Pancreas (tissue), 10 donors: ENCODE measurements around the gene PFN2. TPM values are rescaled to one million over a fixed set of nuclear protein-coding genes. Genes with fewer than 3 reads are reported as not detected.
"Not testable (repeated sequence)": the region's sequence is repeated elsewhere in the genome, so short reads cannot be mapped to it uniquely, and the experiment has no call there.

ENCODE experiments used
- ATAC-seq, 4 donors: fragments of 200-7000 bp; cut with Tn5 transposase; one replicate each; pipeline versions ENCODE4 v1.8.0 to v1.9.1; 2020; ENCODE audit warnings: mild to moderate bottlenecking in 4 of 4, moderate library complexity in 4 of 4
- DNase-seq, 6 donors: peaks; one replicate each; pipeline ENCODE4 v3.0.0-alpha.2; 2020
- FAIRE-seq: peaks from 2 replicates; lab custom pipeline; 2012; peaks lifted over from hg19 to GRCh38; lab: Jason Lieb, UNC
- H3K27ac ChIP-seq, 4 donors: fragments of 200-600 bp; sonication (generic); 1 replicate in 3 of 4; 2 replicates in 1 of 4; pipeline versions ENCODE4 v1.5.0 to v1.8.0; 2020
- H3K27me3 ChIP-seq, 4 donors: fragments of 200-600 bp; one replicate each; pipeline ENCODE4 v1.8.0; 2021
- H3K36me3 ChIP-seq, 3 donors: fragments of 200-600 bp; sonication (generic) in 1 of 3; one replicate each; pipeline versions ENCODE4 v1.5.0 to v1.8.0; 2020 to 2021
- H3K4me1 ChIP-seq, 3 donors: fragments of 200-600 bp; one replicate each; pipeline ENCODE4 v1.8.0; 2021
- H3K4me3 ChIP-seq, 4 donors: fragments of 200-600 bp; sonication (generic) in 2 of 4; one replicate each; pipeline versions ENCODE4 v1.5.0 to v1.8.0; 2020 to 2021
- H3K9me3 ChIP-seq, 4 donors: fragments of 200-600 bp; one replicate each; pipeline ENCODE4 v1.8.0; 2021
- CTCF ChIP-seq, 4 donors: fragments of 200-600 bp; sonication (generic) in 3 of 4; IDR thresholded peaks; one replicate each; pipeline versions ENCODE4 v1.5.0 to v1.8.0; 2021; ENCODE audit warnings: antibody characterized with exemption in 4 of 4
- WGBS, 2 donors: extraction: QIAGEN DNeasy Blood & Tissue Kit; methylation state at CpG; one replicate each; pipeline ENCODE4 v1.1.7; 2013; 5-methylcytosine and 5-hydroxymethylcytosine counted together
- intact Hi-C, 3 donors: fragments of 100-400 bp; cut with DNase I; formaldehyde crosslinking; loops; one replicate each; pipeline versions ENCODE4 v1.11.1 to v1.14.2; 2022
- polyA plus RNA-seq, 2 donors: library from polyadenylated mRNA; stranded (reverse); fragments of 200-250 nt; gene quantifications; one replicate each; pipeline ENCODE4 v1.2.3, GENCODE V29; 2013
- total RNA-seq, 6 donors: library from RNA; stranded (reverse); fragmentation: NEBNext Ultra II Directional in 4 of 6; extraction: Animal tissue kit (Norgen Biotek cat#: 25700) in 4 of 6; gene quantifications; one replicate each; pipeline versions ENCODE4 v1.2.1 to v1.2.4, GENCODE V29; 2021 to 2023
- donor health status: healthy with polysubstance abuse.
- donor health status: DM: no; HTN: no; CAD: no; lungs with moderate emphysema.
- donor health status: DM: no; HTN: no; CAD: no.
- donor health status: control.
- donor health status: control.
- donor health status: Bipolar disorder and iron deficiency.
- donor health status: DM: yes; HTN: yes; CAD: no.
- donor health status: DM: no; HTN: no; CAD: no.
- donor health status: DM: no; HTN: no; CAD: no.
- donor health status: DM: yes; HTN: yes; CAD: no.

PFN2 gene
- total and polyA plus RNA-seq, 8 donors = 31.8 to 109 (median 33.5) TPM

GRCh38 chr3:149949181-149949580 is 21.5 kb downstream of the PFN2 start:
- Histone ChIP-seq H3K4me3 (no peak overlapping the region), H3K27ac (no peak overlapping the region), H3K9me3 (no peaks in the 10 kb centered on the region), H3K27me3 (no peaks in the 10 kb centered on the region), H3K36me3 (no peaks in the 10 kb centered on the region), H3K4me1 (peaks cover 0 to 8% (median 0%) of the 10 kb centered on the region in 3 donors)
- TF ChIP-seq CTCF (IDR thresholded peaks at IDR 0.05) = no peak
- intact Hi-C loops = no loop called here
- FAIRE-seq = no peak
- 98% methylated on average over 2 of the region's 2 CpGs for WGBS, 2 donors
- no peak for ATAC-seq
- no peak for DNase-seq

- no peak for TF ChIP-seq CTCF (IDR thresholded peaks at IDR 0.05)
- no peaks in the 10 kb centered on the region for H3K27me3 ChIP-seq
- WGBS, 2 donors = 94 to 99% methylated on average over 7 of the region's 7 CpGs
- FAIRE-seq (no peak), DNase-seq (no peak), ATAC-seq (no peak)
- no peaks in the 10 kb centered on the region for H3K9me3 ChIP-seq
- H3K27ac ChIP-seq = no peak overlapping the region
- H3K4me1 ChIP-seq = no peaks in the 10 kb centered on the region
- no peak overlapping the region for H3K4me3 ChIP-seq
- no peaks in the 10 kb centered on the region for H3K36me3 ChIP-seq
- intact Hi-C loops = no loop called here
These were observed 23.5 kb downstream of the PFN2 start for GRCh38 chr3:149947231-149947630.

- H3K9me3 ChIP-seq, H3K27ac ChIP-seq, DNase-seq, H3K4me3 ChIP-seq, H3K4me1 ChIP-seq, H3K36me3 ChIP-seq, intact Hi-C loops, H3K27me3 ChIP-seq, ATAC-seq, FAIRE-seq: not testable (repeated sequence)
- WGBS, 2 donors = 94 to 99% methylated on average over 3 of the region's 3 CpGs
These were observed 26.7 kb downstream of the PFN2 start for GRCh38 chr3:149943966-149944365.

- H3K27me3 ChIP-seq = no peaks in the 10 kb centered on the region
- no peaks in the 10 kb centered on the region for H3K9me3 ChIP-seq
- intact Hi-C loops = no loop called here
- H3K4me3 ChIP-seq = no peak overlapping the region
- H3K36me3 ChIP-seq = no peaks in the 10 kb centered on the region
- no peak for TF ChIP-seq CTCF (IDR thresholded peaks at IDR 0.05)
- DNase-seq (no peak), FAIRE-seq (no peak), ATAC-seq (no peak)
- H3K4me1 ChIP-seq = no peaks in the 10 kb centered on the region
- H3K27ac ChIP-seq = no peak overlapping the region
These were observed 28.3 kb downstream of the PFN2 start for GRCh38 chr3:149942409-149942808.

- ATAC-seq = no peak
- H3K9me3 ChIP-seq = no peaks in the 10 kb centered on the region
- H3K27ac ChIP-seq = no peak overlapping the region
- no peaks in the 10 kb centered on the region for H3K27me3 ChIP-seq
- 93 to 95% methylated on average over 1 of the region's 1 CpG for WGBS, 2 donors
- no peaks in the 10 kb centered on the region for H3K4me1 ChIP-seq
- no peak for TF ChIP-seq CTCF (IDR thresholded peaks at IDR 0.05)
- DNase-seq = no peak
- no peak for FAIRE-seq
- no peak overlapping the region for H3K4me3 ChIP-seq
- intact Hi-C loops = no loop called here
- H3K36me3 ChIP-seq = no peaks in the 10 kb centered on the region
These were observed 28.7 kb downstream of the PFN2 start for GRCh38 chr3:149941946-149942345.

- intact Hi-C loops = no loop called here
- no peaks in the 10 kb centered on the region for H3K9me3 ChIP-seq
- no peak for DNase-seq
- no peaks in the 10 kb centered on the region for H3K36me3 ChIP-seq
- TF ChIP-seq CTCF (IDR thresholded peaks at IDR 0.05) = no peak
- no peaks in the 10 kb centered on the region for H3K4me1 ChIP-seq
- ATAC-seq = no peak
- H3K27ac ChIP-seq = no peak overlapping the region
- H3K27me3 ChIP-seq = no peaks in the 10 kb centered on the region
- no peak overlapping the region for H3K4me3 ChIP-seq
- no peak for FAIRE-seq
- WGBS, 2 donors = 94 to 97% methylated on average over 2 of the region's 2 CpGs
These were observed 29.5 kb downstream of the PFN2 start for GRCh38 chr3:149941186-149941585.

GRCh38 chr3:149938392-149939055 is 32.2 kb downstream of the PFN2 start:
- DNase-seq, ATAC-seq, FAIRE-seq: not testable (repeated sequence)

More at GRCh38 chr3:149938392-149939055, 32.2 kb downstream of the PFN2 start:
- H3K36me3 ChIP-seq, H3K27me3 ChIP-seq, H3K4me3 ChIP-seq, H3K4me1 ChIP-seq, H3K27ac ChIP-seq, intact Hi-C loops, H3K9me3 ChIP-seq: not testable (repeated sequence)
- 91 to 96% methylated on average over 3 of the region's 3 CpGs for WGBS, 2 donors
